Measurements from ENCODE around the gene IFRD1. TPM values are rescaled to one million over a fixed set of nuclear protein-coding genes. Genes with fewer than 3 reads are reported as not detected.

IFRD1 gene
- total RNA-seq, 1 experiment from 2014 or later, result 116 TPM

DNA sequence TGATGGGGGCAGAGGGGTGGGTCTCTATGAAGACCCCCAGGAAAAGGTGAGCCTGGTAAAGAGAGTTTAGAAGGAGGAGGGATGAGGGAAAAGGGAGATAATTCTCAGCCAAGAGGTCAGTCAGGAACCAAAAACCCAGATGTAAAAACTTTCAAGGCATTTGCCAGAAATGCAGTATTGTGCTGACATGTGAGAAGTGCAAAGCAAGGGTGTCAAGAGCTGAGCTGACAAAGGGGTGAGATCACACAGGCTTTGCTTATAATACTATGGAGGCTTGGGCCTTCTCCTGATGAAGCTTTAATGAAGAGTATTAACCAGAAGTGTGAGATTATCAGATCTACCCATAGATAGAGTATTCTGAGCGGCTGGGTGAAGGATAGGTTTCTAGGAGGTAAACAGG lies 22.3 kb upstream of the IFRD1 start:
- ChIA-PET POLR2A (interaction anchor here (1.1 to 3.5 kb wide), 2 partner anchors 23 to 163 kb away, joined by 4 to 29 read pairs; partner anchors contain the start of gene IFRD1), CTCF (interaction anchor here (0.7 to 2.1 kb wide), 5 partner anchors 8 to 131 kb away, joined by 3 to 6 read pairs (median 5); no protein-coding TSS in a partner anchor)
- TF ChIP-seq, protein P1, sequence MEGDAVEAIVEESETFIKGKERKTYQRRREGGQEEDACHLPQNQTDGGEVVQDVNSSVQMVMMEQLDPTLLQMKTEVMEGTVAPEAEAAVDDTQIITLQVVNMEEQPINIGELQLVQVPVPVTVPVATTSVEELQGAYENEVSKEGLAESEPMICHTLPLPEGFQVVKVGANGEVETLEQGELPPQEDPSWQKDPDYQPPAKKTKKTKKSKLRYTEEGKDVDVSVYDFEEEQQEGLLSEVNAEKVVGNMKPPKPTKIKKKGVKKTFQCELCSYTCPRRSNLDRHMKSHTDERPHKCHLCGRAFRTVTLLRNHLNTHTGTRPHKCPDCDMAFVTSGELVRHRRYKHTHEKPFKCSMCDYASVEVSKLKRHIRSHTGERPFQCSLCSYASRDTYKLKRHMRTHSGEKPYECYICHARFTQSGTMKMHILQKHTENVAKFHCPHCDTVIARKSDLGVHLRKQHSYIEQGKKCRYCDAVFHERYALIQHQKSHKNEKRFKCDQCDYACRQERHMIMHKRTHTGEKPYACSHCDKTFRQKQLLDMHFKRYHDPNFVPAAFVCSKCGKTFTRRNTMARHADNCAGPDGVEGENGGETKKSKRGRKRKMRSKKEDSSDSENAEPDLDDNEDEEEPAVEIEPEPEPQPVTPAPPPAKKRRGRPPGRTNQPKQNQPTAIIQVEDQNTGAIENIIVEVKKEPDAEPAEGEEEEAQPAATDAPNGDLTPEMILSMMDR (IDR thresholded peaks at IDR 0.05; ENCODE audit: unreplicated experiment), result no peak
- H3K4me1 Mint-ChIP-seq (ENCODE audit: insufficient read depth, unreplicated experiment), result peaks cover 11% of the 10 kb centered on the region
- H3K27me3 Mint-ChIP-seq (ENCODE audit: insufficient read depth, unreplicated experiment), result no peaks in the 10 kb centered on the region
- intact Hi-C loops (cut with micrococcal nuclease), result no loop called here
- H3K9me3 Mint-ChIP-seq (ENCODE audit: unreplicated experiment), result no peaks in the 10 kb centered on the region
- no peak for DNase-seq (ENCODE audit: unreplicated experiment)
- no peak overlapping the region for H3K27ac Mint-ChIP-seq (ENCODE audit: low read depth, unreplicated experiment)
- H3K4me3 Mint-ChIP-seq (ENCODE audit: unreplicated experiment), result no peak overlapping the region
- BruUV-seq (replicated peaks), result no TSS peak
- no peaks in the 10 kb centered on the region for H3K36me3 Mint-ChIP-seq (ENCODE audit: insufficient read depth, unreplicated experiment)

DNA sequence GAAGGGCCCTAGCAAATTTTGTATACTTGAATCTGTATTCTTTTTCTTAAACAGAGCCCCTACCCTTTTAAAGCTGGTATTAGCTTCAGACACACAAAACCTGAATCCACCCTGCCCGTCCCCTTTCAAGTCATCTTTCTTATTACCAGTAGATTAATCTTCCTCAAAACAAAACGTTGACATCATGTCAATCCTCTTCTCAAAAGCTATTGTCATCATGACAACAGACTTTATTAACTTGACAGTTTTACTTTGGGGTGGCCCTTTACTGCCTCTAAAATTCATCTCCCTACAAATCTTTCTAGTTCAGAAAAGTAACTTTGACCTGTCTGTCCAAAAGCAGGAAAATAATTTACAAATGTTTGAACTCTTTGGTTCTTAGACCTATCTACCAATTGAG lies 21.5 kb upstream of the IFRD1 start:
- no peaks in the 10 kb centered on the region for H3K36me3 Mint-ChIP-seq (ENCODE audit: insufficient read depth, unreplicated experiment)
- intact Hi-C loops (cut with micrococcal nuclease), result no loop called here
- H3K27ac Mint-ChIP-seq (ENCODE audit: low read depth, unreplicated experiment), result no peak overlapping the region
- H3K9me3 Mint-ChIP-seq (ENCODE audit: unreplicated experiment), result no peaks in the 10 kb centered on the region
- no peak overlapping the region for H3K4me3 Mint-ChIP-seq (ENCODE audit: unreplicated experiment)
- TF ChIP-seq, protein P1 (IDR thresholded peaks at IDR 0.05; ENCODE audit: unreplicated experiment), result no peak
- no TSS peak for BruUV-seq (replicated peaks)
- CTCF ChIA-PET, result interaction anchor here (0.7 to 2.1 kb wide), 5 partner anchors 9 to 68 kb away, joined by 3 to 6 read pairs (median 5); no protein-coding TSS in a partner anchor
- POLR2A ChIA-PET, result interaction anchor here (3.5 kb wide), 1 partner anchor 22 kb away, joined by 29 read pairs; the partner anchor contains the start of gene IFRD1
- no peak for DNase-seq (ENCODE audit: unreplicated experiment)
- no peaks in the 10 kb centered on the region for H3K27me3 Mint-ChIP-seq (ENCODE audit: insufficient read depth, unreplicated experiment)
- H3K4me1 Mint-ChIP-seq (ENCODE audit: insufficient read depth, unreplicated experiment), result peaks cover 5% of the 10 kb centered on the region

DNA sequence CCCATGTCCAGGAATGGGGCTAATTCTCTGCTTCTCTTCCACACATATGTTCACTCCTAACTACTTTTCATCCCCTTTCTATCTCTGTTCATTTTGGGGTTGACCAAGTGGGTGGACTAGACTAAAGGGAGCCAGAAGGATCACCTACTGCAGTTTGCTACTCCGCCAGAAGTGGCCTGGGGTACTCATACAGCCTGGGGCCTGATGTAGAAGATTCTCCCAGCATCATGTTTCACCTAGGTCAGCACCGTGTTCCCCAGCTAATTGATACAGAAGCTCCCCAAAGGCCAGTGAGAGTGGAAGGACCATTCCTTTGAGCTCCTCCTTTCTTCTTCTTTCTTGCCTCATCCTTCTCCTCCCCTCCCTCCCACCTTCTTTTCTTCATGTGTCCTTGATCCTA lies 19.6 kb upstream of the IFRD1 start:
- Mint-ChIP-seq H3K27me3 (ENCODE audit: insufficient read depth, unreplicated experiment) (no peaks in the 10 kb centered on the region), H3K27ac (ENCODE audit: low read depth, unreplicated experiment) (no peak overlapping the region), H3K36me3 (ENCODE audit: insufficient read depth, unreplicated experiment) (no peaks in the 10 kb centered on the region), H3K4me3 (ENCODE audit: unreplicated experiment) (no peak overlapping the region), H3K9me3 (ENCODE audit: unreplicated experiment) (no peaks in the 10 kb centered on the region), H3K4me1 (ENCODE audit: insufficient read depth, unreplicated experiment) (peaks cover 9% of the 10 kb centered on the region)
- TF ChIP-seq, protein P1 (IDR thresholded peaks at IDR 0.05; ENCODE audit: unreplicated experiment), result no peak
- DNase-seq (ENCODE audit: unreplicated experiment), result no peak
- intact Hi-C loops (cut with micrococcal nuclease), result no loop called here
- POLR2A ChIA-PET, result no interaction called here
- CTCF ChIA-PET, result interaction anchor here (1.0 kb wide), 1 partner anchor 22 kb away, joined by 3 read pairs; no protein-coding TSS in a partner anchor
- BruUV-seq (replicated peaks), result no TSS peak

DNA sequence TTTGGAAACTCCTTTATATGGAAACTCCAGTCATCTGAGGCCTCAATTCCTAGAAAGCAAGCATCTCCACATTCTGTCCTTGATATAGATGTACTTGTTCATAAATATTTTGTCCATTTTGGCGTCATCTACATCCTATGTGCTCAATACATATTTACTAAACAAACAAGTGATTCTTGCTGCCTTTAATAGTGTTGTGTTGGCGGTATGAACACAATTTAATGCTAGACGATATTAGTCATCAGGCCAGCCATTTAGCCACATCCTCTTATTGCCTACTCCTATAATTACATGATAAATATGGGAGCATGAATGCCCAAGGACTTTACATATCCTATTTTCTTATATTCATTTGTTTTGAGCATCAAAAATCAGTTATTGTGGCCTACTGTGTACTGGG lies 18.5 kb upstream of the IFRD1 start:
- BruUV-seq (replicated peaks), result no TSS peak
- intact Hi-C loops (cut with micrococcal nuclease), result no loop called here
- no peak overlapping the region for H3K27ac Mint-ChIP-seq (ENCODE audit: low read depth, unreplicated experiment)
- ChIA-PET CTCF (no interaction called here), POLR2A (no interaction called here)
- DNase-seq (ENCODE audit: unreplicated experiment), result no peak
- H3K27me3 Mint-ChIP-seq (ENCODE audit: insufficient read depth, unreplicated experiment), result no peaks in the 10 kb centered on the region
- H3K4me1 Mint-ChIP-seq (ENCODE audit: insufficient read depth, unreplicated experiment), result peaks cover 9% of the 10 kb centered on the region
- TF ChIP-seq, protein P1 (IDR thresholded peaks at IDR 0.05; ENCODE audit: unreplicated experiment), result no peak
- no peaks in the 10 kb centered on the region for H3K9me3 Mint-ChIP-seq (ENCODE audit: unreplicated experiment)
- H3K4me3 Mint-ChIP-seq (ENCODE audit: unreplicated experiment), result no peak overlapping the region
- no peaks in the 10 kb centered on the region for H3K36me3 Mint-ChIP-seq (ENCODE audit: insufficient read depth, unreplicated experiment)
